Panc1 (cell line): Measurements from ENCODE around the gene ROCK2. TPM values are rescaled to one million over a fixed set of nuclear protein-coding genes. Genes with fewer than 3 reads are reported as not detected.

Experiments
- ATAC-seq: fragments of 200-7000 bp; cut with Tn5 transposase; 2 replicates; pipeline ENCODE4 v1.9.1; 2020; ENCODE audit warnings: mild to moderate bottlenecking, moderate library complexity
- BruUV-seq: library from RNA; stranded (reverse); fragments of 400-500 nt; replicated peaks from 2 replicates; lab custom pipeline; 2021; lab: Mats Ljungman, UMichigan
- CTCF ChIA-PET: fragments of 300-600 bp; sonication (Branson Sonifier 250); formaldehyde crosslinking; loops from one replicate; lab custom pipeline; 2022; ENCODE audit warnings: antibody characterized with exemption; lab: Charles Lee
- POLR2A ChIA-PET: fragments of 300-600 bp; sonication (Branson Sonifier 250); formaldehyde crosslinking; loops from one replicate; lab custom pipeline; 2022; ENCODE audit warnings: antibody characterized with exemption; lab: Charles Lee
- DNase-seq: peaks from one replicate; pipeline ENCODE4 v3.0.0-alpha.2; 2010; ENCODE audit warnings: low read depth, low spot score
- H3K27ac ChIP-seq: 2 replicates; pipeline ENCODE4 v1.5.1; 2011; ENCODE audit warnings: mild to moderate bottlenecking, low read length, inconsistent platforms
- H3K27me3 ChIP-seq: fragments of 200-500 bp; sonication (Bioruptor generic); 2 replicates; pipeline ENCODE4 v1.6.0; 2014; ENCODE audit warnings: low read length, inconsistent platforms; ENCODE audit not compliant: control insufficient read depth, insufficient read depth
- H3K36me3 ChIP-seq: fragments of 200-500 bp; sonication (Bioruptor generic); 2 replicates; pipeline ENCODE4 v1.5.1; 2014; ENCODE audit warnings: inconsistent platforms, mild to moderate bottlenecking, low read length, moderate library complexity; ENCODE audit not compliant: control insufficient read depth, insufficient read depth
- H3K4me1 ChIP-seq: 2 replicates; pipeline ENCODE4 v1.5.1; 2011; ENCODE audit warnings: inconsistent platforms, mild to moderate bottlenecking, low read length, moderate library complexity; ENCODE audit not compliant: control insufficient read depth, insufficient read depth
- H3K4me3 ChIP-seq, 2 experiments: 2 replicates each; pipeline ENCODE4 v1.5.1; 2011 to 2012; ENCODE audit warnings: low read depth in 2 of 2, low read length in 2 of 2, mild to moderate bottlenecking in 2 of 2, inconsistent platforms in 1 of 2, moderate library complexity in 1 of 2
- H3K9me3 ChIP-seq: fragments of 200-500 bp; sonication (Bioruptor generic); 2 replicates; pipeline ENCODE4 v1.5.1; 2014; ENCODE audit warnings: low read depth, mild to moderate bottlenecking, inconsistent platforms, low read length, moderate library complexity; ENCODE audit not compliant: control insufficient read depth, insufficient read depth
- CTCF ChIP-seq: fragments of 450-650 bp; IDR thresholded peaks from 2 replicates; pipeline ENCODE4 v1.5.1; 2017; ENCODE audit warnings: mild to moderate bottlenecking
- POLR2AphosphoS5 ChIP-seq: IDR thresholded peaks from 2 replicates; pipeline ENCODE4 v1.6.1; 2012; ENCODE audit warnings: mild to moderate bottlenecking, low read depth, low read length, moderate library complexity
- REST ChIP-seq, 2 experiments: IDR thresholded peaks; 2 replicates each; pipeline ENCODE4 v1.6.1; 2011 to 2012; ENCODE audit warnings: low read depth in 2 of 2, control low read depth in 1 of 2, low read length in 1 of 2, mild to moderate bottlenecking in 1 of 2, moderate library complexity in 1 of 2; ENCODE audit not compliant: insufficient read depth in 1 of 2
- SIN3A ChIP-seq: IDR thresholded peaks from 2 replicates; pipeline ENCODE4 v1.6.1; 2012; ENCODE audit warnings: low read depth, mild to moderate bottlenecking, low read length, moderate library complexity, borderline replicate concordance; ENCODE audit not compliant: insufficient read depth
- TCF7L2 ChIP-seq: IDR thresholded peaks from 2 replicates; pipeline ENCODE4 v1.6.1; 2011; ENCODE audit warnings: mild to moderate bottlenecking, low read depth, low read length, inconsistent platforms
- in situ Hi-C: cut with HindIII; loops from 2 replicates; pipeline ENCODE4 v1.10.0; 2016; ENCODE audit warnings: low sequenced_read_pairs, low pct_unique_long_range_greater_than_20kb
- intact Hi-C: fragments of 100-400 bp; cut with micrococcal nuclease; formaldehyde crosslinking; loops from one replicate; pipeline ENCODE4 v1.10.0; 2022; ENCODE audit not compliant: unreplicated experiment
- total RNA-seq: library from RNA; stranded (reverse); gene quantifications from one replicate; pipeline ENCODE4 v1.2.1, GENCODE V29; 2021; ENCODE audit not compliant: unreplicated experiment

ROCK2 gene
- total RNA-seq, 1 experiment from 2014 or later, result 47.9 TPM

GRCh38 chr2:11336189-11336588 is 8.2 kb downstream of the ROCK2 start:
- no peak for ATAC-seq
- ChIA-PET POLR2A (no interaction called here), CTCF (no interaction called here)
- no peak overlapping the region for H3K27ac ChIP-seq
- no peaks in the 10 kb centered on the region for H3K9me3 ChIP-seq
- in situ Hi-C loops, result no loop called here
- BruUV-seq, result no TSS peak
- intact Hi-C loops, result no loop called here
- TF ChIP-seq CTCF, result no peak
- no peak for TF ChIP-seq TCF7L2
- TF ChIP-seq REST (IDR thresholded peaks at IDR 0.05; ENCODE audit: insufficient read depth in 1 of 2, low read depth in 2 of 2, low read length in 1 of 2), result no peak
- TF ChIP-seq POLR2AphosphoS5, result no peak
- no peak for TF ChIP-seq SIN3A
- H3K4me3 ChIP-seq, result no peak overlapping the region
- no peak for DNase-seq
- H3K4me1 ChIP-seq, result peaks cover 15% of the 10 kb centered on the region
- H3K36me3 ChIP-seq, result no peaks in the 10 kb centered on the region
- no peaks in the 10 kb centered on the region for H3K27me3 ChIP-seq

- CTCF ChIA-PET, result no interaction called here
- Histone ChIP-seq H3K4me3 (no peak overlapping the region), H3K9me3 (no peaks in the 10 kb centered on the region), H3K27me3 (no peaks in the 10 kb centered on the region), H3K27ac (no peak overlapping the region), H3K36me3 (no peaks in the 10 kb centered on the region), H3K4me1 (peaks cover 5% of the 10 kb centered on the region; the same call in 1 of the 2 replicates)
- POLR2A ChIA-PET, result no interaction called here
- no peak for ATAC-seq
- no peak for TF ChIP-seq CTCF
- no peak for TF ChIP-seq POLR2AphosphoS5
- no peak for TF ChIP-seq REST (IDR thresholded peaks at IDR 0.05; ENCODE audit: insufficient read depth in 1 of 2, low read depth in 2 of 2, low read length in 1 of 2)
- TF ChIP-seq SIN3A, result no peak
- no peak for TF ChIP-seq TCF7L2
- in situ Hi-C loops (no loop called here), intact Hi-C loops (no loop called here)
- DNase-seq, result no peak
- no TSS peak for BruUV-seq
Measured at GRCh38 chr2:11333427-11334183, 10.8 kb downstream of the ROCK2 start.
